Smooth muscle cell (in vitro differentiated cells): ENCODE measurements around the gene LYPD4. TPM values are rescaled to one million over a fixed set of nuclear protein-coding genes. Genes with fewer than 3 reads are reported as not detected.

Source experiments
- DNase-seq: peaks from one replicate; lab custom pipeline; 2025; ENCODE audit not compliant: unreplicated experiment; lab: John Stamatoyannopoulos, UW
- H2AFZ ChIP-seq: fragments of 200-600 bp; sonication (generic); 2 replicates; pipeline ENCODE4 v1.6.0; 2016; ENCODE audit warnings: antibody characterized with exemption, low read depth, mild to moderate bottlenecking
- H3F3A ChIP-seq: fragments of 200-600 bp; sonication (generic); 2 replicates; pipeline ENCODE4 v1.6.0; 2017; ENCODE audit warnings: antibody characterized with exemption, low read depth
- H3K27ac ChIP-seq: fragments of 200-600 bp; sonication (generic); 2 replicates; pipeline ENCODE4 v1.5.1; 2016; ENCODE audit warnings: low read depth, mild to moderate bottlenecking
- H3K27me3 ChIP-seq: fragments of 200-600 bp; sonication (generic); 2 replicates; pipeline ENCODE4 v1.6.1; 2016; ENCODE audit warnings: low read depth, mild to moderate bottlenecking
- H3K36me3 ChIP-seq: fragments of 200-600 bp; sonication (generic); 2 replicates; pipeline ENCODE4 v1.5.1; 2016; ENCODE audit warnings: low read depth
- H3K4me1 ChIP-seq: fragments of 200-600 bp; sonication (generic); 2 replicates; pipeline ENCODE4 v1.5.1; 2016; ENCODE audit warnings: low read depth
- H3K4me2 ChIP-seq: fragments of 200-600 bp; sonication (generic); 2 replicates; pipeline ENCODE4 v1.6.0; 2016; ENCODE audit warnings: mild to moderate bottlenecking
- H3K4me3 ChIP-seq: fragments of 200-600 bp; sonication (generic); 2 replicates; pipeline ENCODE4 v1.5.1; 2016; ENCODE audit warnings: mild to moderate bottlenecking
- H3K79me2 ChIP-seq: fragments of 200-600 bp; sonication (generic); 2 replicates; pipeline ENCODE4 v1.6.0; 2016; ENCODE audit warnings: low read depth, mild to moderate bottlenecking
- H3K9ac ChIP-seq: fragments of 200-600 bp; sonication (generic); 2 replicates; pipeline ENCODE4 v1.6.0; 2016; ENCODE audit warnings: low read depth
- H3K9me3 ChIP-seq: fragments of 200-600 bp; sonication (generic); replicated peaks from 2 replicates; pipeline ENCODE4 v1.5.1; 2016; ENCODE audit warnings: low read depth
- H4K20me1 ChIP-seq: fragments of 200-600 bp; sonication (generic); 2 replicates; pipeline ENCODE4 v1.6.0; 2016; ENCODE audit warnings: low read depth
- CTCF ChIP-seq: fragments of 200-600 bp; sonication (generic); IDR thresholded peaks from 2 replicates; pipeline ENCODE4 v1.5.1; 2017; ENCODE audit warnings: borderline replicate concordance, mild to moderate bottlenecking, antibody characterized with exemption; ENCODE audit not compliant: insufficient read depth, poor library complexity, severe bottlenecking
- WGBS: methylation state at CpG from one replicate; pipeline ENCODE4 v1.1.7; 2016; ENCODE audit warnings: low lambda C conversion rate; 5-methylcytosine and 5-hydroxymethylcytosine counted together
- polyA plus RNA-seq: library from polyadenylated mRNA; unstranded; fragments of >200 nt; fragmentation: Nextera tagmentation; extraction: Ambion mirVana; gene quantifications from 2 replicates; pipeline ENCODE4 v1.2.1, GENCODE V29; 2016
- total RNA-seq: library from RNA; depleted of rRNA; stranded (reverse); fragments of >200 nt; gene quantifications from 2 replicates; pipeline ENCODE4 v1.2.3, GENCODE V29; 2014

Gene LYPD4
- total and polyA plus RNA-seq, 2 experiments from 2014 or later, result not detected

DNA sequence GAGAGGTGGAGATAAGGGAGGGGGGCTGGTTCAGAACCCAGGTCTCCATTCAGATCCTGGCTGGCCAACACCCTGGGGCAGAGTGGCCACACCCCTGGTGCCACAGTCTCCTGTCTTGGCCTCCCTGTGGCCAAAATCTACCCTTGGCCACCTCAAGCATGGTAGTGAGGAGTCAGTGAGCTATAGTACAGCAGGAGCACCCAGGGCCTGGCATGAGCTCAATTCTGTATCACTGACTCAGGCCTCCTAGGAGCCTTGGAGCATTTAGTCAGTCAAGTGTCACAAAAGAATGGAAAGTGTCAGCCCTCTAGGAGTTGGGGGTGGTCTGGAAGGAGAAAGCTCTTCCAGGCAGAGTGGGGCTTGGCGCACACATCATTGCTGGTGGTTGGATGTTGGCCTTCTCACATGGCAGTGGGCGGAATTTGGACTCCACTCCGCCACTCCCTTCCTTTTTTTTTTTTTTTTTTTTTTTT lies 26.0 kb upstream of the LYPD4 start:
- no peaks in the 10 kb centered on the region for H3K36me3 ChIP-seq
- peaks cover 81% of the 10 kb centered on the region for H4K20me1 ChIP-seq
- TF ChIP-seq CTCF, result no peak
- H3K4me2 ChIP-seq, result no peak overlapping the region
- no peaks in the 10 kb centered on the region for H3K4me1 ChIP-seq
- H3F3A ChIP-seq, result peaks cover 50% of the 10 kb centered on the region
- H3K79me2 ChIP-seq, result peaks cover 25% of the 10 kb centered on the region
- H3K9me3 ChIP-seq, result no peaks in the 10 kb centered on the region
- H2AFZ ChIP-seq, result no peak overlapping the region
- H3K27ac ChIP-seq, result no peak overlapping the region
- H3K4me3 ChIP-seq, result no peak overlapping the region
- H3K9ac ChIP-seq, result no peak overlapping the region
- DNase-seq, result no peak
- WGBS, result 95% methylated on average over 3 of the region's 3 CpGs
- no peaks in the 10 kb centered on the region for H3K27me3 ChIP-seq

GRCh38 chr19:41869374-41869955 lies 25.0 kb upstream of the LYPD4 start:
- no peaks in the 10 kb centered on the region for H3K4me1 ChIP-seq
- H4K20me1 ChIP-seq, result peaks cover 90% of the 10 kb centered on the region
- DNase-seq, result no peak
- no peak overlapping the region for H3K4me2 ChIP-seq
- H3F3A ChIP-seq, result peaks cover 50% of the 10 kb centered on the region
- H3K27ac ChIP-seq, result no peak overlapping the region
- no peak overlapping the region for H3K9ac ChIP-seq
- H3K9me3 ChIP-seq, result no peaks in the 10 kb centered on the region
- H2AFZ ChIP-seq, result no peak overlapping the region
- H3K79me2 ChIP-seq, result peaks cover 35% of the 10 kb centered on the region
- TF ChIP-seq CTCF, result no peak
- H3K36me3 ChIP-seq, result no peaks in the 10 kb centered on the region
- WGBS, result 91% methylated on average over 13 of the region's 13 CpGs
- no peak overlapping the region for H3K4me3 ChIP-seq
- H3K27me3 ChIP-seq, result no peaks in the 10 kb centered on the region

GRCh38 chr19:41868989-41869300 lies 24.5 kb upstream of the LYPD4 start:
- no peaks in the 10 kb centered on the region for H3K36me3 ChIP-seq
- H3K9ac ChIP-seq, result no peak overlapping the region
- peaks cover 95% of the 10 kb centered on the region for H4K20me1 ChIP-seq

More at GRCh38 chr19:41868989-41869300, 24.5 kb upstream of the LYPD4 start:
- Histone ChIP-seq H3K27ac (no peak overlapping the region), H3K9me3 (no peaks in the 10 kb centered on the region), H2AFZ (no peak overlapping the region), H3K4me2 (no peak overlapping the region), H3F3A (peaks cover 50% of the 10 kb centered on the region), H3K79me2 (peaks cover 40% of the 10 kb centered on the region), H3K27me3 (no peaks in the 10 kb centered on the region), H3K4me1 (no peaks in the 10 kb centered on the region), H3K4me3 (no peak overlapping the region)
- DNase-seq, result no peak
- 97% methylated on average over 12 of the region's 12 CpGs for WGBS
- TF ChIP-seq CTCF, result no peak
